HepG2 (cell line): ENCODE measurements around the gene SPAG9. TPM values are rescaled to one million over a fixed set of nuclear protein-coding genes. Genes with fewer than 3 reads are reported as not detected.

Source experiments
- ELF4 ChIP-seq: sonication (generic); formaldehyde crosslinking; IDR thresholded peaks from 2 replicates; pipeline ENCODE4 v1.5.0; 2020; ENCODE audit warnings: missing genetic modification reagents, mild to moderate bottlenecking, moderate library complexity, borderline replicate concordance
- ERF ChIP-seq: IDR thresholded peaks from 2 replicates; pipeline ENCODE4 v1.6.1; 2018; ENCODE audit warnings: missing biosample characterization, missing genetic modification reagents
- GZF1 ChIP-seq: sonication (generic); formaldehyde crosslinking; IDR thresholded peaks from 2 replicates; pipeline ENCODE4 v1.5.1; 2020; ENCODE audit warnings: mild to moderate bottlenecking, missing genetic modification reagents
- MTA1 ChIP-seq: sonication (generic); formaldehyde crosslinking; IDR thresholded peaks from 2 replicates; pipeline ENCODE4 v1.4.0; 2020; ENCODE audit warnings: missing genetic modification reagents, mild to moderate bottlenecking, borderline replicate concordance
- NFE2L1 ChIP-seq: sonication (generic); formaldehyde crosslinking; IDR thresholded peaks from 2 replicates; pipeline ENCODE4 v1.4.0; 2020; ENCODE audit warnings: missing genetic modification reagents, mild to moderate bottlenecking, borderline replicate concordance
- NRL ChIP-seq: sonication (generic); formaldehyde crosslinking; IDR thresholded peaks from 2 replicates; pipeline ENCODE4 v1.5.0; 2020; ENCODE audit warnings: missing genetic modification reagents, mild to moderate bottlenecking, moderate library complexity, borderline replicate concordance
- PAXIP1 ChIP-seq: sonication (generic); formaldehyde crosslinking; conservative IDR thresholded peaks from 2 replicates; pipeline ENCODE4 v1.4.0; 2020; ENCODE audit warnings: mild to moderate bottlenecking, missing genetic modification reagents, moderate library complexity
- POLR2AphosphoS2 ChIP-seq: IDR thresholded peaks from 2 replicates; pipeline ENCODE4 v1.6.1; 2011; ENCODE audit warnings: low read depth, low read length, improper control_type of control experiment
- POLR2G ChIP-seq: fragments of 200-400 bp; formaldehyde crosslinking; IDR thresholded peaks from 2 replicates; pipeline ENCODE4 v1.6.1; 2018; ENCODE audit warnings: mild to moderate bottlenecking, low read depth, low read length, moderate library complexity
- SNAPC5 ChIP-seq: sonication (generic); formaldehyde crosslinking; IDR thresholded peaks from 2 replicates; pipeline ENCODE4 v1.8.1; 2023; ENCODE audit warnings: mild to moderate bottlenecking, missing genetic modification reagents, borderline replicate concordance
- SP2 ChIP-seq: sonication (generic); formaldehyde crosslinking; IDR thresholded peaks from 2 replicates; pipeline ENCODE4 v1.5.1; 2020; ENCODE audit warnings: mild to moderate bottlenecking, missing genetic modification reagents
- SSRP1 ChIP-seq: IDR thresholded peaks from 2 replicates; pipeline ENCODE4 v1.6.1; 2016; ENCODE audit warnings: control low read depth
- ZFP82 ChIP-seq: sonication (generic); formaldehyde crosslinking; IDR thresholded peaks from 2 replicates; pipeline ENCODE4 v1.5.1; 2020; ENCODE audit warnings: mild to moderate bottlenecking, missing genetic modification reagents, borderline replicate concordance
- ZFX ChIP-seq: sonication (generic); formaldehyde crosslinking; IDR thresholded peaks from 2 replicates; pipeline ENCODE4 v1.4.0; 2020; ENCODE audit warnings: mild to moderate bottlenecking, low read depth, missing genetic modification reagents, moderate library complexity
- ZNF235 ChIP-seq: sonication (generic); formaldehyde crosslinking; IDR thresholded peaks from 2 replicates; pipeline ENCODE4 v1.8.1; 2023; ENCODE audit warnings: mild to moderate bottlenecking, missing genetic modification reagents, borderline replicate concordance
- ZNF343 ChIP-seq: sonication (generic); formaldehyde crosslinking; IDR thresholded peaks from 2 replicates; pipeline ENCODE4 v1.4.0; 2020; ENCODE audit warnings: mild to moderate bottlenecking, missing genetic modification reagents
- ZNF629 ChIP-seq: sonication (generic); formaldehyde crosslinking; conservative IDR thresholded peaks from 2 replicates; pipeline ENCODE4 v1.5.0; 2020; ENCODE audit warnings: missing genetic modification reagents
- ZNF772 ChIP-seq: sonication (generic); formaldehyde crosslinking; IDR thresholded peaks from 2 replicates; pipeline ENCODE4 v1.5.0; 2020; ENCODE audit warnings: mild to moderate bottlenecking, missing genetic modification reagents
- ZNF83 ChIP-seq: sonication (generic); formaldehyde crosslinking; IDR thresholded peaks from 2 replicates; pipeline ENCODE4 v1.4.0; 2020; ENCODE audit warnings: missing genetic modification reagents, mild to moderate bottlenecking, borderline replicate concordance
- polyA plus RNA-seq, 8 experiments: library from polyadenylated mRNA; depleted of rRNA in 3 of 8; stranded (reverse) in 7 of 8; unstranded in 1 of 8; fragments of >200 nt; fragmentation: Illumina TruSeq in 4 of 8; extraction: Trizol in 4 of 8; gene quantifications; 2 replicates each; pipeline versions ENCODE4 v1.2.1 to v1.2.3, GENCODE V29; 2011 to 2016; ENCODE audit warnings: low read depth in 4 of 8, missing spikeins in 1 of 8, mixed read lengths in 1 of 8; ENCODE audit not compliant: insufficient read depth in 1 of 8
- total RNA-seq, 5 experiments: library from RNA; depleted of rRNA; stranded (reverse); fragments of >200 nt; fragmentation: Illumina TruSeq; extraction: Trizol; gene quantifications; 2 replicates each; pipeline ENCODE4 v1.2.3, GENCODE V29; 2016; ENCODE audit warnings: low read depth in 1 of 5
- TF ChIP-seq, protein P1 (sequence below): sonication (generic); formaldehyde crosslinking; IDR thresholded peaks from 2 replicates; pipeline ENCODE4 v1.5.1; 2020; ENCODE audit warnings: mild to moderate bottlenecking, missing genetic modification reagents, moderate library complexity
- TF ChIP-seq, protein P2 (sequence below): sonication (generic); IDR thresholded peaks from 2 replicates; pipeline ENCODE4 v1.6.1; 2016; ENCODE audit warnings: low read depth, borderline replicate concordance

The SPAG9 gene
- total and polyA plus RNA-seq, 2 of the 13 experiments (the other 11 are each of a cell fraction or from before 2014, with no cell fraction given), result 43.2 to 78.6 TPM

GRCh38 chr17:50922721-50923405, 197.8 kb downstream of the SPAG9 start (continued):
- 0 out of 2 replicates have a peak, but pooled peaks have one; percentile 23 for TF ChIP-seq ZNF343 (CRISPR knock-in tag)
- no peak for TF ChIP-seq ZNF235 (CRISPR knock-in tag)
- TF ChIP-seq ZFP82 (CRISPR knock-in tag), result 0 out of 2 replicates have a peak, but pooled peaks have one; percentile 27
- TF ChIP-seq ERF (CRISPR knock-in tag), result no peak
- TF ChIP-seq NFE2L1 (CRISPR knock-in tag), result no peak
- peak; percentile 76 for TF ChIP-seq PAXIP1 (CRISPR knock-in tag)
- TF ChIP-seq NRL (CRISPR knock-in tag), result 0 out of 2 replicates have a peak, but pooled peaks have one; percentile 42
- TF ChIP-seq SSRP1 (CRISPR knock-in tag), result no peak
- no peak for TF ChIP-seq ELF4 (CRISPR knock-in tag)
- no peak for TF ChIP-seq POLR2G
- TF ChIP-seq, protein P1, sequence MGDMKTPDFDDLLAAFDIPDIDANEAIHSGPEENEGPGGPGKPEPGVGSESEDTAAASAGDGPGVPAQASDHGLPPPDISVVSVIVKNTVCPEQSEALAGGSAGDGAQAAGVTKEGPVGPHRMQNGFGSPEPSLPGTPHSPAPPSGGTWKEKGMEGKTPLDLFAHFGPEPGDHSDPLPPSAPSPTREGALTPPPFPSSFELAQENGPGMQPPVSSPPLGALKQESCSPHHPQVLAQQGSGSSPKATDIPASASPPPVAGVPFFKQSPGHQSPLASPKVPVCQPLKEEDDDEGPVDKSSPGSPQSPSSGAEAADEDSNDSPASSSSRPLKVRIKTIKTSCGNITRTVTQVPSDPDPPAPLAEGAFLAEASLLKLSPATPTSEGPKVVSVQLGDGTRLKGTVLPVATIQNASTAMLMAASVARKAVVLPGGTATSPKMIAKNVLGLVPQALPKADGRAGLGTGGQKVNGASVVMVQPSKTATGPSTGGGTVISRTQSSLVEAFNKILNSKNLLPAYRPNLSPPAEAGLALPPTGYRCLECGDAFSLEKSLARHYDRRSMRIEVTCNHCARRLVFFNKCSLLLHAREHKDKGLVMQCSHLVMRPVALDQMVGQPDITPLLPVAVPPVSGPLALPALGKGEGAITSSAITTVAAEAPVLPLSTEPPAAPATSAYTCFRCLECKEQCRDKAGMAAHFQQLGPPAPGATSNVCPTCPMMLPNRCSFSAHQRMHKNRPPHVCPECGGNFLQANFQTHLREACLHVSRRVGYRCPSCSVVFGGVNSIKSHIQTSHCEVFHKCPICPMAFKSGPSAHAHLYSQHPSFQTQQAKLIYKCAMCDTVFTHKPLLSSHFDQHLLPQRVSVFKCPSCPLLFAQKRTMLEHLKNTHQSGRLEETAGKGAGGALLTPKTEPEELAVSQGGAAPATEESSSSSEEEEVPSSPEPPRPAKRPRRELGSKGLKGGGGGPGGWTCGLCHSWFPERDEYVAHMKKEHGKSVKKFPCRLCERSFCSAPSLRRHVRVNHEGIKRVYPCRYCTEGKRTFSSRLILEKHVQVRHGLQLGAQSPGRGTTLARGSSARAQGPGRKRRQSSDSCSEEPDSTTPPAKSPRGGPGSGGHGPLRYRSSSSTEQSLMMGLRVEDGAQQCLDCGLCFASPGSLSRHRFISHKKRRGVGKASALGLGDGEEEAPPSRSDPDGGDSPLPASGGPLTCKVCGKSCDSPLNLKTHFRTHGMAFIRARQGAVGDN (CRISPR knock-in tag), result peak; percentile 69
- TF ChIP-seq ZNF629 (CRISPR knock-in tag), result 0 out of 2 replicates have a peak, but pooled peaks have one; percentile 11
- no peak for TF ChIP-seq SP2 (CRISPR knock-in tag)
- no peak for TF ChIP-seq ZNF772 (CRISPR knock-in tag)
- TF ChIP-seq, protein P2, sequence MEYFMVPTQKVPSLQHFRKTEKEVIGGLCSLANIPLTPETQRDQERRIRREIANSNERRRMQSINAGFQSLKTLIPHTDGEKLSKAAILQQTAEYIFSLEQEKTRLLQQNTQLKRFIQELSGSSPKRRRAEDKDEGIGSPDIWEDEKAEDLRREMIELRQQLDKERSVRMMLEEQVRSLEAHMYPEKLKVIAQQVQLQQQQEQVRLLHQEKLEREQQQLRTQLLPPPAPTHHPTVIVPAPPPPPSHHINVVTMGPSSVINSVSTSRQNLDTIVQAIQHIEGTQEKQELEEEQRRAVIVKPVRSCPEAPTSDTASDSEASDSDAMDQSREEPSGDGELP, result no peak
- TF ChIP-seq ZFX, result peak; percentile 68
- 0 out of 2 replicates have a peak, but pooled peaks have one; percentile 50 for TF ChIP-seq GZF1 (CRISPR knock-in tag)
- TF ChIP-seq ZNF83 (CRISPR knock-in tag), result peak; percentile 29; the same call in 1 of the 2 replicates
- no peak for TF ChIP-seq POLR2AphosphoS2
- peak; percentile 60; the same call in 1 of the 2 replicates for TF ChIP-seq MTA1 (CRISPR knock-in tag)
- no peak for TF ChIP-seq SNAPC5 (CRISPR knock-in tag)
